GM21723 (cell line): ENCODE results near the gene KLHL10.
"Not testable (repeated sequence)": the region's sequence is repeated elsewhere in the genome, so short reads cannot be mapped to it uniquely, and the experiment has no call there.

Source experiments
- ATAC-seq: cut with Tn5 transposase; IDR thresholded peaks from one replicate; pipeline ENCODE4 v1.9.1; 2021; ENCODE audit warnings: mild to moderate bottlenecking, moderate library complexity; ENCODE audit not compliant: unreplicated experiment

KLHL10 gene

GRCh38 chr17:41813152-41813680, 24.4 kb upstream of the KLHL10 start:
- ATAC-seq = no peak

- no peak for ATAC-seq
Observed at GRCh38 chr17:41813699-41814124, 23.9 kb upstream of the KLHL10 start.

- no peak for ATAC-seq
Observed at GRCh38 chr17:41814195-41814594, 23.4 kb upstream of the KLHL10 start.

GRCh38 chr17:41816637-41817320, 20.8 kb upstream of the KLHL10 start:
- no peak for ATAC-seq

- ATAC-seq = no peak
Observed at GRCh38 chr17:41818024-41818423, 19.6 kb upstream of the KLHL10 start.

GRCh38 chr17:41821776-41822175, 15.8 kb upstream of the KLHL10 start:
- no peak for ATAC-seq

- no peak for ATAC-seq
Observed at GRCh38 chr17:41822216-41823140, 15.1 kb upstream of the KLHL10 start.

GRCh38 chr17:41823141-41823524, 14.5 kb upstream of the KLHL10 start:
- no peak for ATAC-seq

- ATAC-seq = no peak
Observed at GRCh38 chr17:41823580-41823979, 14.0 kb upstream of the KLHL10 start.

- no peak for ATAC-seq
Observed at GRCh38 chr17:41824086-41824485, 13.5 kb upstream of the KLHL10 start.

GRCh38 chr17:41825175-41825845, 12.3 kb upstream of the KLHL10 start:
- no peak for ATAC-seq

- not testable (repeated sequence) for ATAC-seq
Observed at GRCh38 chr17:41829961-41830360, 7.7 kb upstream of the KLHL10 start.

GRCh38 chr17:41835214-41835799, 2.3 kb upstream of the KLHL10 start:
- peak; percentile 41 for ATAC-seq

GRCh38 chr17:41835800-41836549, 1.6 kb upstream of the KLHL10 start, which contains the start of gene NT5C3B:
NT5C3B (minus strand) TSS chr17:41836232; CDS start chr17:41836193, 39 bp downstream.
- ATAC-seq = peak; percentile 62

- no peak for ATAC-seq
Observed at GRCh38 chr17:41836550-41837196, 952 bp upstream of the KLHL10 start.

- ATAC-seq = not testable (repeated sequence)
Observed at GRCh38 chr17:41839448-41839847, 1.8 kb downstream of the KLHL10 start.

- not testable (repeated sequence) for ATAC-seq
Observed at GRCh38 chr17:41840781-41841180, 3.2 kb downstream of the KLHL10 start.

- no peak for ATAC-seq
Observed at GRCh38 chr17:41844971-41845370, 7.3 kb downstream of the KLHL10 start.

- ATAC-seq = no peak
Observed at GRCh38 chr17:41848788-41849187, 11.2 kb downstream of the KLHL10 start.
